ENCODE measurements around the gene OSBP. TPM values are rescaled to one million over a fixed set of nuclear protein-coding genes. Genes with fewer than 3 reads are reported as not detected.

The OSBP gene
- total and polyA plus RNA-seq, 11 donors: 12.0 to 48.3 (median 32.3) TPM

GRCh38 chr11:59575505-59575904 is 40.1 kb downstream of the OSBP start:
- H3K36me3 ChIP-seq: peaks cover 0 to 68% (median 57%) of the 10 kb centered on the region in 9 donors

DNA sequence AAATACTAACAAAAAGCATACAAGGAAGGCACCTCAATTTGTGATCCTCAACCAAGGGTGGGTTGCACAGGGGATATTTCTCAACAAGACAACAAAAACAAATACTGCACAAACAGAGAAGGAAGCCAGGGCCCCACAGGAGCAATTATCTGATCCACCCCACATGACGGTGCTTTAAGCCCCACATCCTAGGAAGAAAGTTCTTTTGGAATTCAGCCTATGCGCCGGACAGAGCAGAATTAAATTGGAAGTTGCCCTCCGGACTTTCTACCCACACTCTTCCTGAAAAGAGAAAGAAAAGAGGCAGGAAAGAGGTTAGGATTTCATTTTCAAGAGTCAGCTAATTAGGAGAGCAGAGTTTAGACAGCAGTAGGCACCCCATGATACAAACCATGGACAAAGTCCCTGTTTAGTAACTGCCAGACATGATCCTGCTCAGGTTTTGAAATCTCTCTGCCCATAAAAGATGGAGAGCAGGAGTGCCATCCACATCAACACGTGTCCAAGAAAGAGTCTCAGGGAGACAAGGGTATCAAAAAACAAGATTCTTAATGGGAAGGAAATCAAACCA is 40.6 kb downstream of the OSBP start:
- TF ChIP-seq POLR2A (IDR thresholded peaks at IDR 0.05): no peak
- no peak for TF ChIP-seq CTCF (IDR thresholded peaks at IDR 0.05)
- Histone ChIP-seq H3K36me3 (peaks cover 0 to 64% (median 52%) of the 10 kb centered on the region in 9 donors), H3K27ac (peak overlapping the region in 8 of 12 donors; percentile 11 to 75 (median 48)), H3K4me3 (no peak overlapping the region), H3K27me3 (no peaks in the 10 kb centered on the region), H3K9me3 (no peaks in the 10 kb centered on the region), H3K4me1 (peaks cover 0 to 21% (median 1%) of the 10 kb centered on the region in 12 donors)
- WGBS, 4 donors: 53 to 57% (median 55%) methylated on average over 5 of the region's 5 CpGs
- ATAC-seq (no peak), DNase-seq (no peak)
- intact Hi-C loops (cut with DNase I): loop anchor here in 1 of 10 donors (5.0 kb wide), 1 partner anchor 37 kb away; no protein-coding TSS in a partner anchor

More at GRCh38 chr11:59575505-59575904, 40.1 kb downstream of the OSBP start:
- Histone ChIP-seq H3K9me3 (no peaks in the 10 kb centered on the region), H3K27ac (peak overlapping the region in 2 of 12 donors; percentile 58 to 75), H3K27me3 (no peaks in the 10 kb centered on the region), H3K4me1 (peaks cover 0 to 21% (median 1%) of the 10 kb centered on the region in 12 donors), H3K4me3 (no peak overlapping the region)
- ATAC-seq (no peak), DNase-seq (no peak)
- intact Hi-C loops (cut with DNase I): loop anchor here in 1 of 10 donors (5.0 kb wide), 1 partner anchor 37 kb away; no protein-coding TSS in a partner anchor
- TF ChIP-seq CTCF (IDR thresholded peaks at IDR 0.05): no peak
- TF ChIP-seq POLR2A (IDR thresholded peaks at IDR 0.05): no peak
- WGBS, 4 donors: 91 to 100% (median 96%) methylated on average over 1 of the region's 1 CpG

DNA sequence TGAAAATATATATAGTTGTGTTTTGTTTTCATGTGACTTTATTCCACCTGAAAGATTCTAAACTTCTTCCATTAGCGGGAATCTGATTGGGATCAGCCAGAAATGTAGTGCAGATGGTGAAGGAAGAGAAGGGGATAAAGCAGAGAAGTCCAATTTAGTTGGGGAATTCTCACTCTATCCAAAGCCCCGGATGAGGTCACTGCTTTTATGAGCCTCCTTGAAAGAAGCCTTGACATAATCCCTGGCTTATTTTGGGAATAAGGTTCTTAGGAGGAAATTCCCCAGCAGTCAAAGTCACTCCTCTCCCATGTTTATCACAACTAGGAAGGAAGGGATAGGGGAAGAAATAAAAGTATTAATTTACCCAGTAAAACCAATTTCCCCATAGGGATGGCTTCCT is 41.1 kb downstream of the OSBP start:
- 52 to 73% (median 64%) methylated on average over 2 of the region's 2 CpGs for WGBS, 4 donors
- H3K36me3 ChIP-seq: peaks cover 0 to 58% (median 47%) of the 10 kb centered on the region in 9 donors
- H3K9me3 ChIP-seq: no peaks in the 10 kb centered on the region
- H3K27ac ChIP-seq: peak overlapping the region in 8 of 12 donors; percentile 11 to 75 (median 48)
- TF ChIP-seq POLR2A (IDR thresholded peaks at IDR 0.05) (no peak), CTCF (IDR thresholded peaks at IDR 0.05) (no peak)
- peaks cover 0 to 21% (median 1%) of the 10 kb centered on the region in 12 donors for H3K4me1 ChIP-seq
- no peak for DNase-seq
- peak in 2 of 4 donors; percentile 11 to 42 for ATAC-seq
- no peak overlapping the region for H3K4me3 ChIP-seq
- H3K27me3 ChIP-seq: no peaks in the 10 kb centered on the region
- intact Hi-C loops (cut with DNase I): no loop called here

GRCh38 chr11:59573216-59573615 is 42.4 kb downstream of the OSBP start:
- H3K27ac ChIP-seq: peak overlapping the region in 1 of 12 donors; percentile 58
- TF ChIP-seq CTCF (IDR thresholded peaks at IDR 0.05): no peak
- intact Hi-C loops (cut with DNase I): no loop called here
- H3K4me3 ChIP-seq: no peak overlapping the region
- no peak for ATAC-seq
- peaks cover 0 to 46% (median 34%) of the 10 kb centered on the region in 9 donors for H3K36me3 ChIP-seq
- 86 to 91% (median 88%) methylated on average over 4 of the region's 4 CpGs for WGBS, 4 donors
- DNase-seq: no peak
- H3K27me3 ChIP-seq: no peaks in the 10 kb centered on the region
- no peaks in the 10 kb centered on the region for H3K9me3 ChIP-seq
- peaks cover 0 to 21% (median 1%) of the 10 kb centered on the region in 12 donors for H3K4me1 ChIP-seq

Data from heart left ventricle (tissue), 16 donors.